Hepatocyte (in vitro differentiated cells): Measurements from ENCODE around the gene TSSK3. TPM values are rescaled to one million over a fixed set of nuclear protein-coding genes. Genes with fewer than 3 reads are reported as not detected.

ENCODE experiments used
- DNase-seq: peaks from one replicate; pipeline ENCODE4 v3.0.0-alpha.2; 2016; ENCODE audit warnings: low spot score
- H2AFZ ChIP-seq: fragments of 200-600 bp; sonication (generic); 2 replicates; pipeline ENCODE4 v1.6.0; 2016; ENCODE audit warnings: antibody characterized with exemption, mild to moderate bottlenecking
- H3K27ac ChIP-seq: fragments of 200-600 bp; sonication (generic); 2 replicates; pipeline ENCODE4 v1.5.1; 2016; ENCODE audit warnings: mild to moderate bottlenecking
- H3K27me3 ChIP-seq: fragments of 200-600 bp; sonication (generic); 2 replicates; pipeline ENCODE4 v1.6.1; 2016
- H3K36me3 ChIP-seq: fragments of 200-600 bp; sonication (generic); replicated peaks from 2 replicates; pipeline ENCODE4 v1.5.1; 2016; ENCODE audit warnings: low read depth; ENCODE audit not compliant: insufficient read depth
- H3K4me1 ChIP-seq: fragments of 200-600 bp; sonication (generic); 2 replicates; pipeline ENCODE4 v1.5.1; 2016; ENCODE audit warnings: mild to moderate bottlenecking, moderate library complexity; ENCODE audit not compliant: insufficient read depth
- H3K4me2 ChIP-seq: fragments of 200-600 bp; sonication (generic); 2 replicates; pipeline ENCODE4 v1.6.0; 2016
- H3K4me3 ChIP-seq: fragments of 200-600 bp; sonication (generic); 2 replicates; pipeline ENCODE4 v1.5.1; 2016; ENCODE audit warnings: mild to moderate bottlenecking
- H3K79me2 ChIP-seq: fragments of 200-600 bp; sonication (generic); 2 replicates; pipeline ENCODE4 v1.6.0; 2017; ENCODE audit warnings: mild to moderate bottlenecking
- H3K9me2 ChIP-seq: fragments of 200-600 bp; sonication (generic); replicated peaks from 2 replicates; pipeline ENCODE4 v1.6.0; 2017; ENCODE audit warnings: mild to moderate bottlenecking; ENCODE audit not compliant: insufficient read depth
- H3K9me3 ChIP-seq: fragments of 200-600 bp; sonication (generic); 2 replicates; pipeline ENCODE4 v1.5.1; 2016; ENCODE audit warnings: low read depth, mild to moderate bottlenecking
- H4K20me1 ChIP-seq: fragments of 200-600 bp; sonication (generic); 2 replicates; pipeline ENCODE4 v1.6.0; 2016; ENCODE audit warnings: mild to moderate bottlenecking; ENCODE audit not compliant: insufficient read depth, poor library complexity, severe bottlenecking
- CTCF ChIP-seq: fragments of 200-600 bp; sonication (generic); IDR thresholded peaks from 2 replicates; pipeline ENCODE4 v1.5.1; 2016; ENCODE audit warnings: antibody characterized with exemption, mild to moderate bottlenecking; ENCODE audit not compliant: poor library complexity
- EZH2 ChIP-seq: fragments of 200-600 bp; sonication (generic); IDR thresholded peaks from 2 replicates; pipeline ENCODE4 v1.6.1; 2016; ENCODE audit warnings: antibody characterized with exemption, mild to moderate bottlenecking, borderline replicate concordance
- EZH2phosphoT487 ChIP-seq: fragments of 200-600 bp; sonication (generic); IDR thresholded peaks from one replicate; pipeline ENCODE4 v1.6.1; 2018; ENCODE audit warnings: antibody characterized with exemption, mild to moderate bottlenecking, low read depth, moderate library complexity; ENCODE audit not compliant: unreplicated experiment, severe bottlenecking
- WGBS: methylation state at CpG from one replicate; pipeline ENCODE4 v1.1.6; 2016; ENCODE audit warnings: low lambda C conversion rate; ENCODE audit errors: missing lambda C conversion rate; 5-methylcytosine and 5-hydroxymethylcytosine counted together
- polyA plus RNA-seq: library from polyadenylated mRNA; unstranded; fragments of >200 nt; fragmentation: Nextera tagmentation; extraction: Ambion mirVana; gene quantifications from 2 replicates; pipeline ENCODE4 v1.2.1, GENCODE V29; 2016
- total RNA-seq: library from RNA; depleted of rRNA; stranded (reverse); fragments of >200 nt; gene quantifications from 2 replicates; pipeline ENCODE4 v1.2.3, GENCODE V29; 2014

Gene TSSK3
- total and polyA plus RNA-seq, 2 experiments from 2014 or later, result 1.4 TPM

GRCh38 chr1:32388641-32389040 is 26.3 kb downstream of the TSSK3 start:
- H3K27me3 ChIP-seq, result no peaks in the 10 kb centered on the region
- no peaks in the 10 kb centered on the region for H3K9me2 ChIP-seq
- peaks cover 20% of the 10 kb centered on the region for H4K20me1 ChIP-seq
- WGBS, result 66% methylated on average over 6 of the region's 6 CpGs
- no peaks in the 10 kb centered on the region for H3K9me3 ChIP-seq
- no peak for DNase-seq
- H3K4me3 ChIP-seq, result no peak overlapping the region
- no peak overlapping the region for H3K4me2 ChIP-seq
- H3K36me3 ChIP-seq, result peaks cover 5% of the 10 kb centered on the region
- no peak overlapping the region for H2AFZ ChIP-seq
- H3K4me1 ChIP-seq, result peaks cover 15% of the 10 kb centered on the region
- H3K27ac ChIP-seq, result no peak overlapping the region
- H3K79me2 ChIP-seq, result peaks cover 56% of the 10 kb centered on the region
- TF ChIP-seq EZH2phosphoT487 (no peak), EZH2 (no peak), CTCF (no peak)

GRCh38 chr1:32390904-32391870 is 28.8 kb downstream of the TSSK3 start:
- 89% methylated on average over 8 of the region's 8 CpGs for WGBS
- TF ChIP-seq CTCF (no peak), EZH2 (no peak), EZH2phosphoT487 (no peak)
- no peak overlapping the region for H3K4me2 ChIP-seq
- no peaks in the 10 kb centered on the region for H3K9me2 ChIP-seq
- no peak overlapping the region for H3K4me3 ChIP-seq
- H3K79me2 ChIP-seq, result peaks cover 65% of the 10 kb centered on the region
- H3K27ac ChIP-seq, result no peak overlapping the region
- no peaks in the 10 kb centered on the region for H3K27me3 ChIP-seq
- H3K36me3 ChIP-seq, result peaks cover 5% of the 10 kb centered on the region
- no peak for DNase-seq
- peaks cover 20% of the 10 kb centered on the region for H4K20me1 ChIP-seq
- peaks cover 21% of the 10 kb centered on the region for H3K4me1 ChIP-seq
- no peaks in the 10 kb centered on the region for H3K9me3 ChIP-seq
- H2AFZ ChIP-seq, result no peak overlapping the region

GRCh38 chr1:32392325-32392724 is 30.0 kb downstream of the TSSK3 start:
- Histone ChIP-seq H2AFZ (no peak overlapping the region), H3K79me2 (peaks cover 62% of the 10 kb centered on the region), H3K27ac (no peak overlapping the region), H3K4me3 (no peak overlapping the region), H3K9me3 (no peaks in the 10 kb centered on the region), H3K36me3 (peaks cover 5% of the 10 kb centered on the region), H3K27me3 (no peaks in the 10 kb centered on the region), H3K4me1 (peaks cover 21% of the 10 kb centered on the region), H4K20me1 (peaks cover 17% of the 10 kb centered on the region), H3K4me2 (peak overlapping the region; percentile 93), H3K9me2 (no peaks in the 10 kb centered on the region)
- DNase-seq, result no peak
- no peak for TF ChIP-seq EZH2phosphoT487
- TF ChIP-seq EZH2, result no peak
- no peak for TF ChIP-seq CTCF
- WGBS, result 91% methylated on average over 3 of the region's 3 CpGs
